Measurements from ENCODE around the gene GPC5. TPM values are rescaled to one million over a fixed set of nuclear protein-coding genes. Genes with fewer than 3 reads are reported as not detected.

GPC5 gene
- total RNA-seq, 1 experiment from 2014 or later: 0.15 TPM

DNA sequence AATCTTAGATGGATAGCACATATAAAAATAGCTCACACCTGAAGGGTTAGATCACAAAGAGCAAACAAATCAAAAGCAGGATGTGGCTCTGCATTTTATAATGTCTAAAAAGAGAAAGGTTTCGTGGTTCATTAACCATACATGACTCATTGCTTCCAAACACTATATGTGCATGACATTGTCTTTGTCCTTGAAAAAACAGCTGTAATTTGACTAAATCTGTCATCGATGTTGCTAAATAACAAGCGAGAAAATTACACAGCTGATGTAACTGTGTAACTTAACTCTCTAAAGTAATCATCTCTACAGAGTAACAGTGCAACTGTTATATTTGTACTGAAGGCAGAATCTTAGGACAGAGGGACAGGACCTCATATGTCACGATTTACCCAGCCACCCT, 1445.1 kb downstream of the GPC5 start:
- no peak overlapping the region for H3T11ph ChIP-seq (ENCODE audit: low read length)

More for the DNA sequence above, 1445.1 kb downstream of the GPC5 start:
- H3K79me2 ChIP-seq (ENCODE audit: insufficient read depth, low read length): no peaks in the 10 kb centered on the region
- H3K4ac ChIP-seq (ENCODE audit: low read depth, low read length): no peak overlapping the region
- WGBS (ENCODE audit: extremely low coverage, insufficient read length, low lambda C conversion rate): no CpG with 5 or more reads among the region's 4 CpGs
- no peaks in the 10 kb centered on the region for H3K4me1 ChIP-seq (ENCODE audit: insufficient read depth, low read length)
- H2BK5ac ChIP-seq (ENCODE audit: insufficient read length, low read length): no peak overlapping the region
- H2BK120ac ChIP-seq (ENCODE audit: low read depth, low read length, poor library complexity, severe bottlenecking): no peak overlapping the region
- H3K14ac ChIP-seq (ENCODE audit: insufficient read depth, low read length): no peak overlapping the region
- Mint-ChIP-seq H3K4me1 (peaks cover 7% of the 10 kb centered on the region in 2 experiments), H3K27ac (no peak overlapping the region), H3K9me3 (no peaks in the 10 kb centered on the region; a peak in 1 of 5 replicates), H3K36me3 (ENCODE audit: insufficient read depth in 1 of 3, low read depth in 3 of 3) (no peaks in the 10 kb centered on the region), H3K4me3 (no peak overlapping the region), H3K27me3 (ENCODE audit: low read depth) (no peaks in the 10 kb centered on the region)
- no peak overlapping the region for H3K9ac ChIP-seq (ENCODE audit: extremely low read depth, insufficient read length, low read length)
- no peaks in the 10 kb centered on the region for H3K79me1 ChIP-seq (ENCODE audit: insufficient read depth, low read depth, low read length, poor library complexity, severe bottlenecking)
- H2AFZ ChIP-seq (ENCODE audit: low read length): no peak overlapping the region
- no peak overlapping the region for H3K18ac ChIP-seq (ENCODE audit: insufficient read length, low read depth, low read length)
- no peak overlapping the region for H3K56ac ChIP-seq (ENCODE audit: insufficient read length, low read depth, low read length)
- H3K23ac ChIP-seq (ENCODE audit: insufficient read length, low read depth, low read length): no peak overlapping the region
- H4K91ac ChIP-seq (ENCODE audit: insufficient read length, low read depth, low read length): no peak overlapping the region
- no peak overlapping the region for H2BK15ac ChIP-seq (ENCODE audit: low read depth, low read length)
- H3K4me2 ChIP-seq (ENCODE audit: insufficient read depth, insufficient read length, low read length): no peak overlapping the region
- H4K20me1 ChIP-seq (ENCODE audit: control insufficient read depth, insufficient read depth, insufficient read length): no peaks in the 10 kb centered on the region
- no peak overlapping the region for H4K8ac ChIP-seq (replicated peaks; ENCODE audit: insufficient read length, low read depth, low read length)
- H2BK20ac ChIP-seq (ENCODE audit: low read depth, low read length, poor library complexity, severe bottlenecking): no peak overlapping the region
- DNase-seq: no peak
- no peaks in the 10 kb centered on the region for H3K23me2 ChIP-seq (ENCODE audit: insufficient read length, low read depth, low read length, poor library complexity, severe bottlenecking)
- no peaks in the 10 kb centered on the region for H3K9me3 ChIP-seq (ENCODE audit: control insufficient read depth, low read depth, low read length)
- no peak overlapping the region for H4K5ac ChIP-seq (ENCODE audit: insufficient read length, low read depth, low read length)
- TF ChIP-seq, protein P1, sequence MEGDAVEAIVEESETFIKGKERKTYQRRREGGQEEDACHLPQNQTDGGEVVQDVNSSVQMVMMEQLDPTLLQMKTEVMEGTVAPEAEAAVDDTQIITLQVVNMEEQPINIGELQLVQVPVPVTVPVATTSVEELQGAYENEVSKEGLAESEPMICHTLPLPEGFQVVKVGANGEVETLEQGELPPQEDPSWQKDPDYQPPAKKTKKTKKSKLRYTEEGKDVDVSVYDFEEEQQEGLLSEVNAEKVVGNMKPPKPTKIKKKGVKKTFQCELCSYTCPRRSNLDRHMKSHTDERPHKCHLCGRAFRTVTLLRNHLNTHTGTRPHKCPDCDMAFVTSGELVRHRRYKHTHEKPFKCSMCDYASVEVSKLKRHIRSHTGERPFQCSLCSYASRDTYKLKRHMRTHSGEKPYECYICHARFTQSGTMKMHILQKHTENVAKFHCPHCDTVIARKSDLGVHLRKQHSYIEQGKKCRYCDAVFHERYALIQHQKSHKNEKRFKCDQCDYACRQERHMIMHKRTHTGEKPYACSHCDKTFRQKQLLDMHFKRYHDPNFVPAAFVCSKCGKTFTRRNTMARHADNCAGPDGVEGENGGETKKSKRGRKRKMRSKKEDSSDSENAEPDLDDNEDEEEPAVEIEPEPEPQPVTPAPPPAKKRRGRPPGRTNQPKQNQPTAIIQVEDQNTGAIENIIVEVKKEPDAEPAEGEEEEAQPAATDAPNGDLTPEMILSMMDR (conservative IDR thresholded peaks at IDR 0.05): no peak
- H3K27me3 ChIP-seq (ENCODE audit: insufficient read depth, low read length): no peaks in the 10 kb centered on the region
- no peak overlapping the region for H3K27ac ChIP-seq (ENCODE audit: insufficient read length, low read depth, low read length)
- H2AK5ac ChIP-seq (ENCODE audit: insufficient read length, low read length): no peak overlapping the region
- no peak overlapping the region for H2BK12ac ChIP-seq (ENCODE audit: insufficient read length, low read depth, low read length)

Measured in H9 (cell line).